Fibroblast of the aortic adventitia (primary cell): ENCODE results near the gene SUSD1. TPM values are rescaled to one million over a fixed set of nuclear protein-coding genes. Genes with fewer than 3 reads are reported as not detected.

Source experiments
- DNase-seq: peaks from one replicate; pipeline ENCODE4 v3.0.0-alpha.2; 2010; ENCODE audit warnings: low read depth
- H3K4me3 ChIP-seq: 2 replicates; pipeline ENCODE4 v1.5.1; 2011; ENCODE audit warnings: low read depth, mild to moderate bottlenecking, control low read depth, low read length, moderate library complexity
- total RNA-seq: library from RNA; depleted of rRNA; stranded (reverse); fragments of >200 nt; gene quantifications from 2 replicates; pipeline ENCODE4 v1.2.3, GENCODE V29; 2012; ENCODE audit warnings: low replicate concordance
- TF ChIP-seq, protein P1 (sequence below): IDR thresholded peaks from 2 replicates; pipeline ENCODE4 v1.5.1; 2011; ENCODE audit warnings: mild to moderate bottlenecking, low read length, control low read depth, inconsistent platforms; ENCODE audit not compliant: insufficient read depth

SUSD1 gene
- total RNA-seq, 1 donor: 16.4 TPM

- TF ChIP-seq, protein P1, sequence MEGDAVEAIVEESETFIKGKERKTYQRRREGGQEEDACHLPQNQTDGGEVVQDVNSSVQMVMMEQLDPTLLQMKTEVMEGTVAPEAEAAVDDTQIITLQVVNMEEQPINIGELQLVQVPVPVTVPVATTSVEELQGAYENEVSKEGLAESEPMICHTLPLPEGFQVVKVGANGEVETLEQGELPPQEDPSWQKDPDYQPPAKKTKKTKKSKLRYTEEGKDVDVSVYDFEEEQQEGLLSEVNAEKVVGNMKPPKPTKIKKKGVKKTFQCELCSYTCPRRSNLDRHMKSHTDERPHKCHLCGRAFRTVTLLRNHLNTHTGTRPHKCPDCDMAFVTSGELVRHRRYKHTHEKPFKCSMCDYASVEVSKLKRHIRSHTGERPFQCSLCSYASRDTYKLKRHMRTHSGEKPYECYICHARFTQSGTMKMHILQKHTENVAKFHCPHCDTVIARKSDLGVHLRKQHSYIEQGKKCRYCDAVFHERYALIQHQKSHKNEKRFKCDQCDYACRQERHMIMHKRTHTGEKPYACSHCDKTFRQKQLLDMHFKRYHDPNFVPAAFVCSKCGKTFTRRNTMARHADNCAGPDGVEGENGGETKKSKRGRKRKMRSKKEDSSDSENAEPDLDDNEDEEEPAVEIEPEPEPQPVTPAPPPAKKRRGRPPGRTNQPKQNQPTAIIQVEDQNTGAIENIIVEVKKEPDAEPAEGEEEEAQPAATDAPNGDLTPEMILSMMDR: no peak
- H3K4me3 ChIP-seq: no peak overlapping the region
- no peak for DNase-seq
These were observed 11.6 kb upstream of the SUSD1 start for GRCh38 chr9:112186695-112187094.

- no peak for DNase-seq
- no peak overlapping the region for H3K4me3 ChIP-seq
- TF ChIP-seq, protein P1: no peak
These were observed 9.8 kb upstream of the SUSD1 start for GRCh38 chr9:112184946-112185345.

DNA sequence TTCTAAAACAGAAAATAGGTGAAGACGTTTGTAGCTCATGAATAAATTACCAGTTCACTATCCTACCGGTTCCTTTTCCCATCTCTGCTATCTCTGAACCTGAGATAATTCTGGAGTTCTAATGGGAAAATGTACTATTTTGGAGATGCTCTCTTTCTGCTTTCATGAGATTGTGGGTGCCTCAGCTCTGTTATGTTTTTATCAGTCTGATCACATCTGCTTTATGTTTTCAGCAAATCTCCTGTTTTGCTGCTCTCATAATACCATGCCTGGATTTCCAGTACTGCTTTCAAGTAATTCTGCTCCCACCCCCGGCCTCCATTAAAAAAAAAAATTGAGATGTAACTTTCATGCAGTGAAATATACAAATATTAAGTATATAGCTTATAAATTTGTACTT lies 9.1 kb upstream of the SUSD1 start:
- no peak for DNase-seq
- no peak overlapping the region for H3K4me3 ChIP-seq
- TF ChIP-seq, protein P1: no peak

- DNase-seq: peak; percentile 13
- no peak overlapping the region for H3K4me3 ChIP-seq
- TF ChIP-seq, protein P1: no peak
These were observed 5.3 kb upstream of the SUSD1 start for GRCh38 chr9:112180387-112180881.

- DNase-seq: peak; percentile 7
- H3K4me3 ChIP-seq: no peak overlapping the region
- TF ChIP-seq, protein P1: no peak
These were observed 4.7 kb upstream of the SUSD1 start for GRCh38 chr9:112179816-112180215.

DNA sequence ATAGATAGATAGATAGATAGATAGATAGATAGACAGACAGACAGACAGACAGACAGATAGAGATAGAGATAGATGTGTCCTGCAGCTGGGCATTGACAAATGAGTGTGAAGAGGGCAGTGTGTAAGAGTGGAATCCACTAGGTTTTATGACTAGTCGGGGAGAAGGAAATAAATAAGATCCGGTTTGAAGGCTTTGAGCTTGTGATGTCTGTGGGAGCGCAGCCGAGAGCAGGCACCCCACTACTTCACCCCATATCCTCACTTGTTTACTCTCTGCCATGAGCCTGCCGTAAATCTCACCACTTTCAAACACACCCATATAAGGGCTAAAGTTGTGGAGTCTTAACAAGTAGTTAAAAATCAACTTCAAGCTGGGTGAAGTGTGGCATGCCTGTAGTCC lies 1.4 kb upstream of the SUSD1 start:
- no peak overlapping the region for H3K4me3 ChIP-seq
- DNase-seq: no peak
- TF ChIP-seq, protein P1: no peak

- DNase-seq: no peak
- TF ChIP-seq, protein P1: no peak
- no peak overlapping the region for H3K4me3 ChIP-seq
These were observed 759 bp upstream of the SUSD1 start for GRCh38 chr9:112175796-112176315.
